SK-N-SH (cell line): Measurements from ENCODE around the gene POLR2J. TPM values are rescaled to one million over a fixed set of nuclear protein-coding genes. Genes with fewer than 3 reads are reported as not detected.

Experiments
- CTCF ChIA-PET: fragments of 300-600, 350-600 bp; formaldehyde crosslinking; extraction: SDS; loops from one replicate; lab custom pipeline; 2021; lab: Yijun Ruan, JAX
- POLR2A ChIA-PET: fragments of 350-600 bp; sonication (Branson Sonifier 250); formaldehyde crosslinking; extraction: SDS; loops from one replicate; lab custom pipeline; 2020; ENCODE audit warnings: antibody characterized with exemption, inconsistent platforms; lab: Yijun Ruan, JAX
- DNase-seq: peaks from one replicate; pipeline ENCODE4 v3.0.0; 2012
- H2AFZ ChIP-seq: fragments of 200-600 bp; sonication (generic); 2 replicates; pipeline ENCODE4 v1.8.1; 2016; ENCODE audit warnings: antibody characterized with exemption, mild to moderate bottlenecking, low read depth
- H3F3A ChIP-seq: fragments of 200-600 bp; sonication (generic); replicated peaks from 2 replicates; pipeline ENCODE3; 2016; ENCODE audit warnings: antibody characterized with exemption, mild to moderate bottlenecking; ENCODE audit not compliant: insufficient read depth
- H3K27ac ChIP-seq, 2 experiments: fragments of 200-500 bp in 1 of 2; fragments of 200-600 bp in 1 of 2; sonication (Bioruptor generic) in 1 of 2; sonication (generic), shearing (Covaris generic) in 1 of 2; 2 replicates each; pipeline versions ENCODE4 v1.5.1 to v1.6.1; 2014 to 2016; ENCODE audit warnings: low read depth in 2 of 2, inconsistent platforms in 1 of 2, low read length in 1 of 2, mild to moderate bottlenecking in 1 of 2, mixed read lengths in 1 of 2
- H3K27me3 ChIP-seq: fragments of 200-600 bp; sonication (generic), shearing (Covaris generic); 2 replicates; pipeline ENCODE4 v1.6.1; 2016; ENCODE audit warnings: mixed run types; ENCODE audit not compliant: insufficient read depth
- H3K36me3 ChIP-seq, 2 experiments: fragments of 200-500 bp in 1 of 2; fragments of 200-600 bp in 1 of 2; sonication (Bioruptor generic) in 1 of 2; sonication (generic) in 1 of 2; replicated peaks in 1 of 2; 2 replicates each; pipeline versions ENCODE3 to v1.5.1; 2014 to 2016; ENCODE audit warnings: low read length in 1 of 2, mild to moderate bottlenecking in 1 of 2; ENCODE audit not compliant: insufficient read depth in 2 of 2, control insufficient read depth in 1 of 2
- H3K4me1 ChIP-seq, 2 experiments: fragments of 200-500 bp in 1 of 2; fragments of 200-600 bp in 1 of 2; sonication (Bioruptor generic) in 1 of 2; sonication (generic), shearing (Covaris generic) in 1 of 2; 2 replicates each; pipeline versions ENCODE4 v1.5.1 to v1.6.1; 2014 to 2016; ENCODE audit warnings: low read depth in 1 of 2, low read length in 1 of 2, mixed run types in 1 of 2; ENCODE audit not compliant: insufficient read depth in 2 of 2, control insufficient read depth in 1 of 2
- H3K4me2 ChIP-seq: fragments of 200-600 bp; sonication (generic), shearing (Covaris generic); 2 replicates; pipeline ENCODE4 v1.6.1; 2017; ENCODE audit warnings: mixed run types
- H3K4me3 ChIP-seq, 2 experiments: fragments of 200-500 bp in 1 of 2; fragments of 200-600 bp in 1 of 2; sonication (Bioruptor generic) in 1 of 2; sonication (generic), shearing (Covaris generic) in 1 of 2; 2 replicates each; pipeline versions ENCODE4 v1.5.1 to v1.8.1; 2014 to 2016; ENCODE audit warnings: low read depth in 2 of 2, inconsistent platforms in 1 of 2, low read length in 1 of 2, mild to moderate bottlenecking in 1 of 2, mixed read lengths in 1 of 2, moderate library complexity in 1 of 2
- H3K79me2 ChIP-seq: fragments of 200-600 bp; sonication (generic); 2 replicates; pipeline ENCODE4 v1.8.1; 2017; ENCODE audit warnings: mild to moderate bottlenecking; ENCODE audit not compliant: insufficient read depth
- H3K9ac ChIP-seq: fragments of 200-600 bp; sonication (generic); 2 replicates; pipeline ENCODE4 v1.6.1; 2017; ENCODE audit warnings: mixed run types
- H3K9me2 ChIP-seq: fragments of 200-600 bp; sonication (generic); 2 replicates; pipeline ENCODE4 v1.6.1; 2017; ENCODE audit warnings: mixed run types
- H3K9me3 ChIP-seq: fragments of 200-600 bp; sonication (generic); 2 replicates; pipeline ENCODE4 v1.6.1; 2017; ENCODE audit warnings: mixed run types, mild to moderate bottlenecking, moderate library complexity
- H4K20me1 ChIP-seq: fragments of 200-600 bp; sonication (generic); 2 replicates; pipeline ENCODE4 v1.6.1; 2017; ENCODE audit warnings: mild to moderate bottlenecking, mixed run types; ENCODE audit not compliant: insufficient read depth
- CTCF ChIP-seq: fragments of 200-600 bp; sonication (generic); IDR thresholded peaks from 2 replicates; pipeline ENCODE4 v1.6.1; 2017; ENCODE audit warnings: antibody characterized with exemption, mild to moderate bottlenecking, moderate library complexity
- ELF1 ChIP-seq: IDR thresholded peaks from 2 replicates; pipeline ENCODE4 v1.4.0; 2012
- EZH2phosphoT487 ChIP-seq: fragments of 200-600 bp; sonication (generic); IDR thresholded peaks from 2 replicates; pipeline ENCODE4 v1.6.1; 2017; ENCODE audit warnings: low read depth, mixed run types, mild to moderate bottlenecking, antibody characterized with exemption, moderate library complexity, borderline replicate concordance
- FOXJ3 ChIP-seq: sonication (generic); formaldehyde crosslinking; IDR thresholded peaks from 2 replicates; pipeline ENCODE4 v1.5.1; 2020; ENCODE audit warnings: mild to moderate bottlenecking, missing genetic modification reagents
- FOXM1 ChIP-seq: IDR thresholded peaks from 2 replicates; pipeline ENCODE4 v1.4.0; 2012; ENCODE audit warnings: low read depth, mild to moderate bottlenecking
- GABPA ChIP-seq: IDR thresholded peaks from 2 replicates; pipeline ENCODE4 v1.4.0; 2012; ENCODE audit warnings: low read depth, mild to moderate bottlenecking
- GATA2 ChIP-seq: sonication (generic); formaldehyde crosslinking; IDR thresholded peaks from 2 replicates; pipeline ENCODE4 v1.5.0; 2020; ENCODE audit warnings: mild to moderate bottlenecking, missing genetic modification reagents
- MEF2A ChIP-seq: IDR thresholded peaks from 2 replicates; pipeline ENCODE4 v1.4.0; 2012; ENCODE audit warnings: low read depth, borderline replicate concordance
- POLR2AphosphoS5 ChIP-seq: IDR thresholded peaks from 2 replicates; pipeline ENCODE4 v1.6.1; 2012; ENCODE audit warnings: low read depth, low read length
- RCOR1 ChIP-seq: fragments of 150-350 bp; IDR thresholded peaks from 2 replicates; pipeline ENCODE4 v1.6.1; 2017; ENCODE audit warnings: antibody characterized with exemption, low read length
- RFX5 ChIP-seq: IDR thresholded peaks from 2 replicates; pipeline ENCODE4 v1.6.1; 2012; ENCODE audit warnings: mild to moderate bottlenecking, improper control_type of control experiment, low read length
- SMC3 ChIP-seq: IDR thresholded peaks from 2 replicates; pipeline ENCODE4 v1.6.1; 2012; ENCODE audit warnings: low read depth, low read length, improper control_type of control experiment
- TAF1 ChIP-seq: IDR thresholded peaks from 2 replicates; pipeline ENCODE4 v1.6.1; 2012; ENCODE audit warnings: low read depth, mild to moderate bottlenecking, low read length, moderate library complexity, borderline replicate concordance
- TEAD4 ChIP-seq: IDR thresholded peaks from 2 replicates; pipeline ENCODE4 v1.4.0; 2012; ENCODE audit warnings: mild to moderate bottlenecking, borderline replicate concordance; ENCODE audit not compliant: insufficient read depth
- YY1 ChIP-seq: IDR thresholded peaks from 2 replicates; pipeline ENCODE4 v1.4.0; 2012; ENCODE audit warnings: low read depth, mild to moderate bottlenecking
- WGBS: methylation state at CpG from one replicate; pipeline ENCODE4 v1.1.6; 2017; ENCODE audit warnings: low lambda C conversion rate; 5-methylcytosine and 5-hydroxymethylcytosine counted together
- polyA plus RNA-seq, 3 experiments: library from polyadenylated mRNA; depleted of rRNA; stranded (reverse); fragments of >200 nt; gene quantifications; 2 replicates each; pipeline ENCODE4 v1.2.3, GENCODE V29; 2012

POLR2J gene
- polyA plus RNA-seq, 1 of the 3 experiments (the other 2 are of a cell fraction): 299 TPM

DNA sequence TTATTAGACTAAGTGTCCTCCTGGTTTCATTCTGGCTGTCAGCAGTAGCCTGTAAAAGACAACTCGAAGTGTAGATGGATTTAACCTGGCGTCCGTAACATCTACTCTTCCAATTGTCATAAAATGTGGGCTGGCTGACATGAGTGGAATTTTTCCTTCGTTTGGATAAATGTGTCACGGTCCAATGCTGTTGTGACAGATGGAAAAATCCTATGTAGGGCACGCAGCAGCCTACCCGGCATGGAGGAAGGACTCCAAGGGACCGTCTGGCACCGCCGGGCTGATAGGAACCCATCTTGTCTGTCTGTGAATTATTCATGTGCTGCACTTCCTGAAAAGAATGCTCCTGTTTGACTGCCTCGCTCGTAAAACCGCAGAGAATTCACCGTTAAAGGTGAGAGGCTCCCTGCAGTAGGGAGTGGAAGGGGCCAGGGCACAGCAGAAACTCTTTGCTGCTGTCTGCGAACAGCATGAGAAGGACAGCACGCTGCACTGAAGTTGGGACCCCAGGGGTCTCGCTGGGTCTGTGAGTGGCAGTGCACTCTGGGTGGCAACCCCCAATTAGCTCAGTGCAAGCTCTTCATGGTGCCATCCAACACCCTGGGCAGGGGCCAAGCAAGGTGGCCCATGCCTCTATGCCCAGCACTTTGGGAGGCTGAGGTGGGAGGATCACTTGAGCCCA, 47.0 kb downstream of the POLR2J start:
- no peak overlapping the region for H3K9ac ChIP-seq
- CTCF ChIA-PET: interaction anchor here (1.4 to 2.1 kb wide), 2 partner anchors 19 to 27 kb away, joined by 5 to 9 read pairs; no protein-coding TSS in a partner anchor

DNA sequence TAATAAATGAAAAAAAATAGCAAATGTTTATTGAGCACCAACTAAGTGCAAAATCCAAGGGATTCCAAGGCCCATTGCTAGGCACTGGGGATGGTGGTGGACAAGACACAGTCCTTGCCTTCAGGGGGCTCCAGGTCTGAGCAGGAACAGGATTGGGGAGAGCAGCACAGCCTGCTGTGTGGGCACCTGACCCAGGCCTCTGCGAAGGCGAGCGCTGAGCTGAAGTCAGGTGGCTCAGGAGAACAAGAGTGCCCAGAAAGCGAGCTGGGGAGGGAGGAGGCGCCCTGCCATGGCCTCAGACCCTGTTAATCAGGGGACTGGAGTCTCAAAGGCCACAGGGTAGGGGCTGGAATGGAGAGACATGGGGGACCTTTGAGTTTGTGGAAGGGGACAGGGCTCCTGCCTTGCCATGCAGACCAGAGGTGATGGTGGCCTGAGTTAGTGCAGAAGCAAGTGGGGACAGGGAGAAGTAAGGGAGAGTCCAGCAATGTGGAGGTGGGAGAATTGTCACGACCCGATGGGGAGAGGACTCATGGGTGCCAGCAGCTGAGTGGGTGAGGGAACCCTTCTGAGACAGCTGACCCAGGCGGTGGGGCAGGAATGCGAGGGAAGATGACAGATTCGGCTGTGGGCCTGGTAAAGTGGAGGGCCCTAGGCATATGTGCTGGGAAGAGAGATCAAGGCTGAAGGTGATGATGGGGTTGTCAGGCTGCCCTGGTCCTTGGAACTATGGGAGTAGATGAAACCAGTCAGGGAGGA, 49.4 kb downstream of the POLR2J start:
- Histone ChIP-seq H3K4me3 (no peak overlapping the region), H3K4me2 (no peak overlapping the region), H4K20me1 (no peaks in the 10 kb centered on the region), H3K4me1 (peaks cover 2 to 3% of the 10 kb centered on the region in 2 experiments; a peak in 2 of 4 replicates), H3K36me3 (peaks cover 9 to 25% of the 10 kb centered on the region in 2 experiments), H3K9ac (no peak overlapping the region), H3K27me3 (no peaks in the 10 kb centered on the region), H3K79me2 (peaks cover 8% of the 10 kb centered on the region; the same call in 1 of the 2 replicates), H3K9me2 (no peaks in the 10 kb centered on the region), H3K9me3 (no peaks in the 10 kb centered on the region), H2AFZ (no peak overlapping the region), H3K27ac (no peak overlapping the region), H3F3A (peaks cover 18% of the 10 kb centered on the region)
- ChIA-PET CTCF (interaction anchor here (1.0 to 3.4 kb wide), 3 partner anchors 17 to 23 kb away, joined by 3 to 11 read pairs (median 5); no protein-coding TSS in a partner anchor), POLR2A (no interaction called here)
- no peak for DNase-seq
- WGBS: 91% methylated on average over 10 of the region's 10 CpGs
- TF ChIP-seq POLR2AphosphoS5 (0 out of 2 replicates have a peak, but pooled peaks have one; percentile 27), FOXJ3 (CRISPR knock-in tag) (no peak), GABPA (no peak)

More for the DNA sequence above, 47.0 kb downstream of the POLR2J start:
- Histone ChIP-seq H3K9me2 (no peaks in the 10 kb centered on the region), H3K4me1 (peaks cover 8 to 11% of the 10 kb centered on the region in 2 experiments; a peak in 2 of 4 replicates), H3K36me3 (peaks cover 3 to 12% of the 10 kb centered on the region in 2 experiments), H4K20me1 (no peaks in the 10 kb centered on the region), H2AFZ (no peak overlapping the region), H3K9me3 (no peaks in the 10 kb centered on the region), H3K4me3 (no peak overlapping the region), H3F3A (peaks cover 18% of the 10 kb centered on the region), H3K79me2 (peaks cover 32% of the 10 kb centered on the region), H3K27me3 (no peaks in the 10 kb centered on the region), H3K4me2 (no peak overlapping the region), H3K27ac (peak overlapping the region in 1 of 2 experiments; percentile 3; a peak in 2 of 4 replicates)
- 83% methylated on average over 15 of the region's 17 CpGs for WGBS
- POLR2A ChIA-PET: no interaction called here
- TF ChIP-seq RFX5 (no peak), ELF1 (no peak), SMC3 (no peak), GABPA (no peak), CTCF (no peak), MEF2A (no peak), EZH2phosphoT487 (no peak), TEAD4 (no peak), GATA2 (CRISPR knock-in tag) (no peak), RCOR1 (no peak), TAF1 (no peak), FOXM1 (no peak), YY1 (no peak), POLR2AphosphoS5 (no peak)
- DNase-seq: no peak
